A549 (cell line): Measurements from ENCODE around the gene KLF9.

ENCODE experiments used
- PHF8 ChIP-seq: fragments of 200-600 bp; sonication (generic); IDR thresholded peaks from 2 replicates; pipeline ENCODE4 v1.6.1; 2016; ENCODE audit warnings: low read depth, mild to moderate bottlenecking, antibody characterized with exemption, moderate library complexity, borderline replicate concordance
- POLR2A ChIP-seq: IDR thresholded peaks from 2 replicates; pipeline ENCODE4 v1.6.1; 2012; ENCODE audit warnings: mild to moderate bottlenecking, low read length
- TF ChIP-seq, protein P1 (sequence below): fragments of >200 bp; sonication (Bioruptor Twin); formaldehyde crosslinking; IDR thresholded peaks from 3 replicates; pipeline ENCODE4 v1.6.1; 2016
- TF ChIP-seq, protein P2 (sequence below): fragments of >200 bp; sonication (Bioruptor Twin); formaldehyde crosslinking; IDR thresholded peaks from 3 replicates; pipeline ENCODE4 v1.5.1; 2016

DNA sequence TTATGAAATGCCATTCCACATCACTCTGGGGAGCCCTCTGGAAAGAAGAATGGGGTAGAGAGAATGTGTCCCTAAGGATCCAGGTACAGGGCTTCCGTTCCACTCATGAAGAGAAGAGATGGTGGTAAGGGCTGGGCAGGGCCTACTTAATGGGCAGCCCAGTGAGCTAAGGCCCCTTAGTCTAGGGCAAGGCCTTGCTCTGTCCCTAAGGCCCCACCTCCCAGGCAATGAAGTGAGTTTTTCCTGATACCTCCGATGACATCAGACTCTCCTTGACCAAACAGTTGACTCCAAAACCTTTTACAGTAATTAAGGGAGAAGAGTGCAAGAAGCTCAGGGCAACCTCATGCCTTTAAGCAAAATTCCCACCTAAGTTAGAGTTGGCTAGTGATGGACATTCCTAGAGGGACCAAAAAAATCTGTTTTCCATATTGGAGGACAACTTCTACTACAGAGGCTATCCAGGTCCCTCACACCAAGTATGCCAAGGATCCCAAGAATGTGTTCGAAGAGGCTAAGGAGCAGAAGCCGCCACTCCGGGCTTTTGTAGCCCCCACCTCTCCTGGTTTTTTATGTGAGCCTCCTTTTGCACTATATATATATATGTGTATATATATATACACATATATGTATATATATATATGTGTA lies 5.9 kb downstream of the KLF9 start:
- TF ChIP-seq, protein P1, sequence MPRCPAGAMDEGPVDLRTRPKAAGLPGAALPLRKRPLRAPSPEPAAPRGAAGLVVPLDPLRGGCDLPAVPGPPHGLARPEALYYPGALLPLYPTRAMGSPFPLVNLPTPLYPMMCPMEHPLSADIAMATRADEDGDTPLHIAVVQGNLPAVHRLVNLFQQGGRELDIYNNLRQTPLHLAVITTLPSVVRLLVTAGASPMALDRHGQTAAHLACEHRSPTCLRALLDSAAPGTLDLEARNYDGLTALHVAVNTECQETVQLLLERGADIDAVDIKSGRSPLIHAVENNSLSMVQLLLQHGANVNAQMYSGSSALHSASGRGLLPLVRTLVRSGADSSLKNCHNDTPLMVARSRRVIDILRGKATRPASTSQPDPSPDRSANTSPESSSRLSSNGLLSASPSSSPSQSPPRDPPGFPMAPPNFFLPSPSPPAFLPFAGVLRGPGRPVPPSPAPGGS, result no peak
- TF ChIP-seq POLR2A, result no peak
- TF ChIP-seq, protein P2, sequence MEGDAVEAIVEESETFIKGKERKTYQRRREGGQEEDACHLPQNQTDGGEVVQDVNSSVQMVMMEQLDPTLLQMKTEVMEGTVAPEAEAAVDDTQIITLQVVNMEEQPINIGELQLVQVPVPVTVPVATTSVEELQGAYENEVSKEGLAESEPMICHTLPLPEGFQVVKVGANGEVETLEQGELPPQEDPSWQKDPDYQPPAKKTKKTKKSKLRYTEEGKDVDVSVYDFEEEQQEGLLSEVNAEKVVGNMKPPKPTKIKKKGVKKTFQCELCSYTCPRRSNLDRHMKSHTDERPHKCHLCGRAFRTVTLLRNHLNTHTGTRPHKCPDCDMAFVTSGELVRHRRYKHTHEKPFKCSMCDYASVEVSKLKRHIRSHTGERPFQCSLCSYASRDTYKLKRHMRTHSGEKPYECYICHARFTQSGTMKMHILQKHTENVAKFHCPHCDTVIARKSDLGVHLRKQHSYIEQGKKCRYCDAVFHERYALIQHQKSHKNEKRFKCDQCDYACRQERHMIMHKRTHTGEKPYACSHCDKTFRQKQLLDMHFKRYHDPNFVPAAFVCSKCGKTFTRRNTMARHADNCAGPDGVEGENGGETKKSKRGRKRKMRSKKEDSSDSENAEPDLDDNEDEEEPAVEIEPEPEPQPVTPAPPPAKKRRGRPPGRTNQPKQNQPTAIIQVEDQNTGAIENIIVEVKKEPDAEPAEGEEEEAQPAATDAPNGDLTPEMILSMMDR, result no peak
- no peak for TF ChIP-seq PHF8
